ENCODE measurements around the gene CAMTA1.

DNA sequence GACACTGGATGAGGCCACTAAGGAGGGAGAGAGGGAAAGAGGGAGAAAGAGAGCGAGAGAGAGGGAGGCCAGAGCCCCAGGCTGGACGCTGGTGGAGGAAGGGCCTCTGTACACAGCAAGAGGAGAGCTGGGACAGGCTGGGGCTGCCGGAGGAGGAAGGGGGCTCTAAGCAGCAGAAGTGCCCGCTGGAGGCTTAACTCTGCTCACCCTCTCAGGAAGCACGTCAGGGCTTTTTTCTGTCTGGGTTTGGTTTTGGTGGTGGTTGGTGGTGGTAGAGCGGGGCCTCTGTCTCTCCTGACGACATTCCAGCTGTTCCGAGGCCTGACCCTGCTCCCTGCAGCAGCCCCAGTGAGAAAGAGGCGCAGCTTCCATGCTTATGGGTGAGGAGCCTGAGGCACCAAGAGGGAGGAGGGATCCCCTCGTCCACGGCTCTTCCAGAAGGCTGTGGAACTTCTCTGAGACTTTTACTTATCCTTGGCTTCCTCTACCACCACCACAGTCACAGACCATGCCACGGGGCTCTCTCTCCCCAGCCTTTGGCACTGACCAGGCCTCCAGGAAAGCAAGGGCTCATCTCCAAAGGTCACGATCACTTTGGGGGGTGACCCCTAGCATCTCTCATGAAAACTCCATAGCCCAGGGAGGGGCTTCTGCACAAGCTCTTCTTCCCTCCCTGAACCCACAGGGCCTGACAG lies 849.4 kb downstream of the CAMTA1 start:
- TF ChIP-seq, protein P1, sequence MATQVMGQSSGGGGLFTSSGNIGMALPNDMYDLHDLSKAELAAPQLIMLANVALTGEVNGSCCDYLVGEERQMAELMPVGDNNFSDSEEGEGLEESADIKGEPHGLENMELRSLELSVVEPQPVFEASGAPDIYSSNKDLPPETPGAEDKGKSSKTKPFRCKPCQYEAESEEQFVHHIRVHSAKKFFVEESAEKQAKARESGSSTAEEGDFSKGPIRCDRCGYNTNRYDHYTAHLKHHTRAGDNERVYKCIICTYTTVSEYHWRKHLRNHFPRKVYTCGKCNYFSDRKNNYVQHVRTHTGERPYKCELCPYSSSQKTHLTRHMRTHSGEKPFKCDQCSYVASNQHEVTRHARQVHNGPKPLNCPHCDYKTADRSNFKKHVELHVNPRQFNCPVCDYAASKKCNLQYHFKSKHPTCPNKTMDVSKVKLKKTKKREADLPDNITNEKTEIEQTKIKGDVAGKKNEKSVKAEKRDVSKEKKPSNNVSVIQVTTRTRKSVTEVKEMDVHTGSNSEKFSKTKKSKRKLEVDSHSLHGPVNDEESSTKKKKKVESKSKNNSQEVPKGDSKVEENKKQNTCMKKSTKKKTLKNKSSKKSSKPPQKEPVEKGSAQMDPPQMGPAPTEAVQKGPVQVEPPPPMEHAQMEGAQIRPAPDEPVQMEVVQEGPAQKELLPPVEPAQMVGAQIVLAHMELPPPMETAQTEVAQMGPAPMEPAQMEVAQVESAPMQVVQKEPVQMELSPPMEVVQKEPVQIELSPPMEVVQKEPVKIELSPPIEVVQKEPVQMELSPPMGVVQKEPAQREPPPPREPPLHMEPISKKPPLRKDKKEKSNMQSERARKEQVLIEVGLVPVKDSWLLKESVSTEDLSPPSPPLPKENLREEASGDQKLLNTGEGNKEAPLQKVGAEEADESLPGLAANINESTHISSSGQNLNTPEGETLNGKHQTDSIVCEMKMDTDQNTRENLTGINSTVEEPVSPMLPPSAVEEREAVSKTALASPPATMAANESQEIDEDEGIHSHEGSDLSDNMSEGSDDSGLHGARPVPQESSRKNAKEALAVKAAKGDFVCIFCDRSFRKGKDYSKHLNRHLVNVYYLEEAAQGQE (IDR thresholded peaks at IDR 0.05; ENCODE audit: insufficient read depth in 1 of 2, low read depth in 2 of 2, low read length in 1 of 2) = no peak
- TF ChIP-seq CTCF (IDR thresholded peaks at IDR 0.05) (no peak), POLR2AphosphoS5 (IDR thresholded peaks at IDR 0.05; ENCODE audit: low read depth, low read length) (no peak), SIN3A (IDR thresholded peaks at IDR 0.05; ENCODE audit: borderline replicate concordance, insufficient read depth, low read depth, low read length) (no peak), TCF7L2 (IDR thresholded peaks at IDR 0.05; ENCODE audit: low read depth, low read length) (no peak)
